Fibroblast of the aortic adventitia (primary cell): ENCODE measurements around the gene SLC7A1. TPM values are rescaled to one million over a fixed set of nuclear protein-coding genes. Genes with fewer than 3 reads are reported as not detected.

ENCODE experiments used
- DNase-seq: peaks from one replicate; pipeline ENCODE4 v3.0.0-alpha.2; 2010; ENCODE audit warnings: low read depth
- H3K4me3 ChIP-seq: 2 replicates; pipeline ENCODE4 v1.5.1; 2011; ENCODE audit warnings: low read depth, mild to moderate bottlenecking, control low read depth, low read length, moderate library complexity
- total RNA-seq: library from RNA; depleted of rRNA; stranded (reverse); fragments of >200 nt; gene quantifications from 2 replicates; pipeline ENCODE4 v1.2.3, GENCODE V29; 2012; ENCODE audit warnings: low replicate concordance
- TF ChIP-seq, protein P1 (sequence below): IDR thresholded peaks from 2 replicates; pipeline ENCODE4 v1.5.1; 2011; ENCODE audit warnings: mild to moderate bottlenecking, low read length, control low read depth, inconsistent platforms; ENCODE audit not compliant: insufficient read depth

The SLC7A1 gene
- total RNA-seq, 1 donor, result 33.1 TPM

- TF ChIP-seq, protein P1, sequence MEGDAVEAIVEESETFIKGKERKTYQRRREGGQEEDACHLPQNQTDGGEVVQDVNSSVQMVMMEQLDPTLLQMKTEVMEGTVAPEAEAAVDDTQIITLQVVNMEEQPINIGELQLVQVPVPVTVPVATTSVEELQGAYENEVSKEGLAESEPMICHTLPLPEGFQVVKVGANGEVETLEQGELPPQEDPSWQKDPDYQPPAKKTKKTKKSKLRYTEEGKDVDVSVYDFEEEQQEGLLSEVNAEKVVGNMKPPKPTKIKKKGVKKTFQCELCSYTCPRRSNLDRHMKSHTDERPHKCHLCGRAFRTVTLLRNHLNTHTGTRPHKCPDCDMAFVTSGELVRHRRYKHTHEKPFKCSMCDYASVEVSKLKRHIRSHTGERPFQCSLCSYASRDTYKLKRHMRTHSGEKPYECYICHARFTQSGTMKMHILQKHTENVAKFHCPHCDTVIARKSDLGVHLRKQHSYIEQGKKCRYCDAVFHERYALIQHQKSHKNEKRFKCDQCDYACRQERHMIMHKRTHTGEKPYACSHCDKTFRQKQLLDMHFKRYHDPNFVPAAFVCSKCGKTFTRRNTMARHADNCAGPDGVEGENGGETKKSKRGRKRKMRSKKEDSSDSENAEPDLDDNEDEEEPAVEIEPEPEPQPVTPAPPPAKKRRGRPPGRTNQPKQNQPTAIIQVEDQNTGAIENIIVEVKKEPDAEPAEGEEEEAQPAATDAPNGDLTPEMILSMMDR, result no peak
- H3K4me3 ChIP-seq, result no peak overlapping the region
- peak; percentile 17 for DNase-seq
Observed at GRCh38 chr13:29503041-29503837, 92.2 kb downstream of the SLC7A1 start.

DNA sequence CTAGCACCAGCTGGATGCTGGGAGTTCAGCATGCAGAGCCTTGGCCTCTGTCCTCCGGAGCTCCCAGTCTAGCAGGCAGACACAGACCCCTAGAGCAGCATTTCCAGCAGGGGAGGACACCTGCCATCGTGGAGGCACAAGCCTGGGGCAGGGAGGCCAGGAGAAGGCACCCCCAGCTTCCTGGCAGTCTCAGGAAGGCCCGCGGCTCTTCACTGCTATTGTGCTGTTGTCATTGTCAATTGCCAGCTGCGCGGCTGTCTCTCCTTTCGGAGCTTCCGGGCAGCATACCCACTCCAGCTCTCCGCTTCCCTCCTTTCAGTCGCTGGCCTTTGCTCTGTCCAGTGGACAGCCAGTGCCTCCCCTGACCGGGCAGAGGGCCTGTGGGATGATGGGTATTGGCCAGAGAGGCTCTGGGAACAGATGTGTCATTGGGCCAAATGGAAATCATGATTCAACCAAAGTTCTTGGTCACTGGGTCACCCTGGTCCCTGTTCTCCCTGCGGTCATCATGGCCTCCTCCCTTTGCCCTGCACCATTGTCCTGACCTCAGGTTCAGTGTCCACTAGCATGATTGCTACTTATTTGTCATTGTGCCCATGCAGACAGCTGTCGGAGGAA is 93.0 kb downstream of the SLC7A1 start:
- TF ChIP-seq, protein P1, result no peak
- H3K4me3 ChIP-seq, result no peak overlapping the region
- DNase-seq, result no peak

DNA sequence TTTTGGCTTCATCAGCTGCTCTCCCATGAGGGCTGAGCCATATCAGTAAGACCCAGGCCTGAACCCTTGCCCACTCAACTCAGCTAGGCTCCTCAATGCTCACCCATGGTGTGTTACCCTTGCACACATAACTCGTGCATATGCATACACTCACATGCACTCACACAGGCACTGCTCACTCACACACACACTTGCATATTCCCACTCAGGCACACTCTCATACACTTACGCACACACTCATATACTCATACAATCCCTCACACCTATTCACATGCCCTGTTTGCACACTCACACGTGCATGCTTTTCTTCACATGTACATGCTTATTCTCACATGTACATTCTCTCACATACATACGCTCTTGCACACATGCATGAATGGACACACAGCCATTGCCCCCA is 93.8 kb downstream of the SLC7A1 start:
- DNase-seq, result no peak
- H3K4me3 ChIP-seq, result no peak overlapping the region
- TF ChIP-seq, protein P1, result no peak

- H3K4me3 ChIP-seq, result no peak overlapping the region
- no peak for DNase-seq
- TF ChIP-seq, protein P1, result no peak
Observed at GRCh38 chr13:29500386-29500785, 95.1 kb downstream of the SLC7A1 start.

GRCh38 chr13:29499506-29500165 is 95.9 kb downstream of the SLC7A1 start:
- no peak overlapping the region for H3K4me3 ChIP-seq
- TF ChIP-seq, protein P1, result no peak
- DNase-seq, result no peak

- DNase-seq, result no peak
- H3K4me3 ChIP-seq, result no peak overlapping the region
- TF ChIP-seq, protein P1, result no peak
Observed at GRCh38 chr13:29498426-29499040, 97.0 kb downstream of the SLC7A1 start.
